SK-N-SH (cell line): Measurements from ENCODE around the gene ZC3H18. TPM values are rescaled to one million over a fixed set of nuclear protein-coding genes. Genes with fewer than 3 reads are reported as not detected.

Source experiments
- CTCF ChIA-PET: fragments of 300-600, 350-600 bp; formaldehyde crosslinking; extraction: SDS; loops from one replicate; lab custom pipeline; 2021; lab: Yijun Ruan, JAX
- POLR2A ChIA-PET: fragments of 350-600 bp; sonication (Branson Sonifier 250); formaldehyde crosslinking; extraction: SDS; loops from one replicate; lab custom pipeline; 2020; ENCODE audit warnings: antibody characterized with exemption, inconsistent platforms; lab: Yijun Ruan, JAX
- DNase-seq: peaks from one replicate; pipeline ENCODE4 v3.0.0; 2012
- H2AFZ ChIP-seq: fragments of 200-600 bp; sonication (generic); 2 replicates; pipeline ENCODE4 v1.8.1; 2016; ENCODE audit warnings: antibody characterized with exemption, mild to moderate bottlenecking, low read depth
- H3F3A ChIP-seq: fragments of 200-600 bp; sonication (generic); replicated peaks from 2 replicates; pipeline ENCODE3; 2016; ENCODE audit warnings: antibody characterized with exemption, mild to moderate bottlenecking; ENCODE audit not compliant: insufficient read depth
- H3K27ac ChIP-seq, 2 experiments: fragments of 200-500 bp in 1 of 2; fragments of 200-600 bp in 1 of 2; sonication (Bioruptor generic) in 1 of 2; sonication (generic), shearing (Covaris generic) in 1 of 2; 2 replicates each; pipeline versions ENCODE4 v1.5.1 to v1.6.1; 2014 to 2016; ENCODE audit warnings: low read depth in 2 of 2, inconsistent platforms in 1 of 2, low read length in 1 of 2, mild to moderate bottlenecking in 1 of 2, mixed read lengths in 1 of 2
- H3K27me3 ChIP-seq: fragments of 200-600 bp; sonication (generic), shearing (Covaris generic); 2 replicates; pipeline ENCODE4 v1.6.1; 2016; ENCODE audit warnings: mixed run types; ENCODE audit not compliant: insufficient read depth
- H3K36me3 ChIP-seq, 2 experiments: fragments of 200-500 bp in 1 of 2; fragments of 200-600 bp in 1 of 2; sonication (Bioruptor generic) in 1 of 2; sonication (generic) in 1 of 2; replicated peaks in 1 of 2; 2 replicates each; pipeline versions ENCODE3 to v1.5.1; 2014 to 2016; ENCODE audit warnings: low read length in 1 of 2, mild to moderate bottlenecking in 1 of 2; ENCODE audit not compliant: insufficient read depth in 2 of 2, control insufficient read depth in 1 of 2
- H3K4me1 ChIP-seq, 2 experiments: fragments of 200-500 bp in 1 of 2; fragments of 200-600 bp in 1 of 2; sonication (Bioruptor generic) in 1 of 2; sonication (generic), shearing (Covaris generic) in 1 of 2; 2 replicates each; pipeline versions ENCODE4 v1.5.1 to v1.6.1; 2014 to 2016; ENCODE audit warnings: low read depth in 1 of 2, low read length in 1 of 2, mixed run types in 1 of 2; ENCODE audit not compliant: insufficient read depth in 2 of 2, control insufficient read depth in 1 of 2
- H3K4me2 ChIP-seq: fragments of 200-600 bp; sonication (generic), shearing (Covaris generic); 2 replicates; pipeline ENCODE4 v1.6.1; 2017; ENCODE audit warnings: mixed run types
- H3K4me3 ChIP-seq, 2 experiments: fragments of 200-500 bp in 1 of 2; fragments of 200-600 bp in 1 of 2; sonication (Bioruptor generic) in 1 of 2; sonication (generic), shearing (Covaris generic) in 1 of 2; 2 replicates each; pipeline versions ENCODE4 v1.5.1 to v1.8.1; 2014 to 2016; ENCODE audit warnings: low read depth in 2 of 2, inconsistent platforms in 1 of 2, low read length in 1 of 2, mild to moderate bottlenecking in 1 of 2, mixed read lengths in 1 of 2, moderate library complexity in 1 of 2
- H3K79me2 ChIP-seq: fragments of 200-600 bp; sonication (generic); 2 replicates; pipeline ENCODE4 v1.8.1; 2017; ENCODE audit warnings: mild to moderate bottlenecking; ENCODE audit not compliant: insufficient read depth
- H3K9ac ChIP-seq: fragments of 200-600 bp; sonication (generic); 2 replicates; pipeline ENCODE4 v1.6.1; 2017; ENCODE audit warnings: mixed run types
- H3K9me2 ChIP-seq: fragments of 200-600 bp; sonication (generic); 2 replicates; pipeline ENCODE4 v1.6.1; 2017; ENCODE audit warnings: mixed run types
- H3K9me3 ChIP-seq: fragments of 200-600 bp; sonication (generic); 2 replicates; pipeline ENCODE4 v1.6.1; 2017; ENCODE audit warnings: mixed run types, mild to moderate bottlenecking, moderate library complexity
- H4K20me1 ChIP-seq: fragments of 200-600 bp; sonication (generic); 2 replicates; pipeline ENCODE4 v1.6.1; 2017; ENCODE audit warnings: mild to moderate bottlenecking, mixed run types; ENCODE audit not compliant: insufficient read depth
- CTCF ChIP-seq: fragments of 200-600 bp; sonication (generic); IDR thresholded peaks from 2 replicates; pipeline ENCODE4 v1.6.1; 2017; ENCODE audit warnings: antibody characterized with exemption, mild to moderate bottlenecking, moderate library complexity
- ELF1 ChIP-seq: IDR thresholded peaks from 2 replicates; pipeline ENCODE4 v1.4.0; 2012
- EP300 ChIP-seq, 2 experiments: IDR thresholded peaks; 2 replicates each; pipeline versions ENCODE4 v1.4.0 to v1.6.1; 2012; ENCODE audit warnings: borderline replicate concordance in 1 of 2, low read depth in 1 of 2, low read length in 1 of 2
- FOXJ3 ChIP-seq: sonication (generic); formaldehyde crosslinking; IDR thresholded peaks from 2 replicates; pipeline ENCODE4 v1.5.1; 2020; ENCODE audit warnings: mild to moderate bottlenecking, missing genetic modification reagents
- GABPA ChIP-seq: IDR thresholded peaks from 2 replicates; pipeline ENCODE4 v1.4.0; 2012; ENCODE audit warnings: low read depth, mild to moderate bottlenecking
- JUND ChIP-seq: IDR thresholded peaks from 2 replicates; pipeline ENCODE4 v1.4.0; 2012
- MAX ChIP-seq: IDR thresholded peaks from 2 replicates; pipeline ENCODE4 v1.4.0; 2012; ENCODE audit warnings: low read depth
- MXI1 ChIP-seq: IDR thresholded peaks from 2 replicates; pipeline ENCODE4 v1.6.1; 2012; ENCODE audit warnings: mild to moderate bottlenecking, low read depth, low read length, improper control_type of control experiment
- NFIC ChIP-seq: IDR thresholded peaks from 2 replicates; pipeline ENCODE4 v1.4.0; 2012; ENCODE audit warnings: borderline replicate concordance
- PBX3 ChIP-seq: IDR thresholded peaks from 2 replicates; pipeline ENCODE4; 2012
- RCOR1 ChIP-seq: fragments of 150-350 bp; IDR thresholded peaks from 2 replicates; pipeline ENCODE4 v1.6.1; 2017; ENCODE audit warnings: antibody characterized with exemption, low read length
- RFX5 ChIP-seq: IDR thresholded peaks from 2 replicates; pipeline ENCODE4 v1.6.1; 2012; ENCODE audit warnings: mild to moderate bottlenecking, improper control_type of control experiment, low read length
- RXRA ChIP-seq: IDR thresholded peaks from 2 replicates; pipeline ENCODE4 v1.4.0; 2012; ENCODE audit warnings: low read depth, mild to moderate bottlenecking, borderline replicate concordance
- SIN3A ChIP-seq: IDR thresholded peaks from 2 replicates; pipeline ENCODE4 v1.6.1; 2012; ENCODE audit warnings: low read depth, mild to moderate bottlenecking, low read length, moderate library complexity, borderline replicate concordance
- SMC3 ChIP-seq: IDR thresholded peaks from 2 replicates; pipeline ENCODE4 v1.6.1; 2012; ENCODE audit warnings: low read depth, low read length, improper control_type of control experiment
- TCF12 ChIP-seq: IDR thresholded peaks from 2 replicates; pipeline ENCODE4 v1.4.0; 2012
- USF2 ChIP-seq: fragments of 150-350 bp; IDR thresholded peaks from 2 replicates; pipeline ENCODE4 v1.6.1; 2017; ENCODE audit warnings: antibody characterized with exemption, low read length, low read depth, borderline replicate concordance
- ZBTB33 ChIP-seq: IDR thresholded peaks from 2 replicates; pipeline ENCODE4 v1.4.0; 2012; ENCODE audit warnings: low read depth, borderline replicate concordance
- WGBS: methylation state at CpG from one replicate; pipeline ENCODE4 v1.1.6; 2017; ENCODE audit warnings: low lambda C conversion rate; 5-methylcytosine and 5-hydroxymethylcytosine counted together
- polyA plus RNA-seq, 3 experiments: library from polyadenylated mRNA; depleted of rRNA; stranded (reverse); fragments of >200 nt; gene quantifications; 2 replicates each; pipeline ENCODE4 v1.2.3, GENCODE V29; 2012

ZC3H18 gene
- polyA plus RNA-seq, 1 of the 3 experiments (the other 2 are of a cell fraction): 32.7 TPM

- H4K20me1 ChIP-seq: no peaks in the 10 kb centered on the region; the same call in 1 of the 2 replicates
- H3K9me2 ChIP-seq: no peaks in the 10 kb centered on the region
- H3K4me3 ChIP-seq: no peak overlapping the region
- peaks cover 43% of the 10 kb centered on the region; the same call in 1 of the 2 replicates for H3K79me2 ChIP-seq
- no peak for TF ChIP-seq SIN3A
- TF ChIP-seq ZBTB33: no peak
- TF ChIP-seq RCOR1: no peak
- TF ChIP-seq MXI1: no peak
- TF ChIP-seq NFIC: no peak
- no peak for TF ChIP-seq USF2
- TF ChIP-seq FOXJ3: no peak
- no peak for TF ChIP-seq RFX5
- no peak for TF ChIP-seq PBX3
- no peak for TF ChIP-seq RXRA
- POLR2A ChIA-PET: no interaction called here
- no peaks in the 10 kb centered on the region for H3K27me3 ChIP-seq
- H3K4me1 ChIP-seq: no peaks in the 10 kb centered on the region
- peaks cover 13 to 41% of the 10 kb centered on the region in 2 experiments for H3K36me3 ChIP-seq
- WGBS: 86% methylated on average over 10 of the region's 11 CpGs
- H3K9ac ChIP-seq: no peak overlapping the region
- no peak for DNase-seq
- H3K9me3 ChIP-seq: no peaks in the 10 kb centered on the region
- no peak overlapping the region for H3K27ac ChIP-seq
- no peak overlapping the region for H3K4me2 ChIP-seq
- H2AFZ ChIP-seq: no peak overlapping the region
- no peaks in the 10 kb centered on the region for H3F3A ChIP-seq
- CTCF ChIA-PET: no interaction called here
Observed at GRCh38 chr16:88593489-88593888, 23.3 kb downstream of the ZC3H18 start.

- no peak overlapping the region for H3K27ac ChIP-seq
- no peaks in the 10 kb centered on the region for H3K4me1 ChIP-seq
- no peaks in the 10 kb centered on the region; the same call in 1 of the 2 replicates for H4K20me1 ChIP-seq
- H3K9me2 ChIP-seq: no peaks in the 10 kb centered on the region
- H2AFZ ChIP-seq: no peak overlapping the region
- H3K27me3 ChIP-seq: no peaks in the 10 kb centered on the region
- H3K4me3 ChIP-seq: no peak overlapping the region
- WGBS: 93% methylated on average over 6 of the region's 6 CpGs
- H3K9me3 ChIP-seq: no peaks in the 10 kb centered on the region
- no peak overlapping the region for H3K4me2 ChIP-seq
- H3K9ac ChIP-seq: no peak overlapping the region
- H3F3A ChIP-seq: no peaks in the 10 kb centered on the region
- peaks cover 18 to 42% of the 10 kb centered on the region in 2 experiments for H3K36me3 ChIP-seq
- ChIA-PET CTCF (no interaction called here), POLR2A (no interaction called here)
- no peak for DNase-seq
- peaks cover 43% of the 10 kb centered on the region; the same call in 1 of the 2 replicates for H3K79me2 ChIP-seq
- TF ChIP-seq CTCF (no peak), MAX (no peak), EP300 (IDR thresholded peaks at IDR 0.05; ENCODE audit: borderline replicate concordance in 1 of 2, low read depth in 1 of 2, low read length in 1 of 2) (no peak), SIN3A (no peak), NFIC (no peak), TCF12 (no peak), JUND (no peak), ZBTB33 (no peak), SMC3 (no peak), ELF1 (no peak), GABPA (no peak), USF2 (no peak)
Observed at GRCh38 chr16:88593910-88594309, 23.7 kb downstream of the ZC3H18 start.
